SK-N-MC (cell line): ENCODE data around the gene GNPAT.

Experiments used
- DNase-seq: peaks from one replicate; pipeline ENCODE4 v3.0.0-alpha.2; 2011; ENCODE audit warnings: low read depth, low spot score
- H3K27ac ChIP-seq: fragments of 200-600 bp; sonication (generic); 2 replicates; pipeline ENCODE4 v1.5.1; 2016; ENCODE audit warnings: mixed run types
- H3K36me3 ChIP-seq: fragments of 200-600 bp; sonication (generic); 2 replicates; pipeline ENCODE4 v1.6.1; 2017; ENCODE audit warnings: antibody characterized with exemption, low read length, mixed read lengths; ENCODE audit not compliant: insufficient read depth
- H3K4me3 ChIP-seq: fragments of 200-600 bp; sonication (generic); 2 replicates; pipeline ENCODE4 v1.5.1; 2016
- H3K9ac ChIP-seq: fragments of 200-600 bp; sonication (generic); 2 replicates; pipeline ENCODE4 v1.8.0; 2017; ENCODE audit warnings: mixed run types, mixed read lengths; ENCODE audit not compliant: insufficient read length
- H3K9me3 ChIP-seq: fragments of 200-600 bp; sonication (generic); 2 replicates; pipeline ENCODE4 v1.6.1; 2017; ENCODE audit warnings: low read depth, mild to moderate bottlenecking, antibody characterized with exemption, low read length, moderate library complexity, mixed read lengths
- EZH2 ChIP-seq: fragments of 200-600 bp; sonication (generic); IDR thresholded peaks from one replicate; pipeline ENCODE4 v1.6.1; 2017; ENCODE audit warnings: antibody characterized with exemption
- FOXP2 ChIP-seq: optimal IDR thresholded peaks from 2 replicates; pipeline ENCODE3; 2011; ENCODE audit warnings: mild to moderate bottlenecking, moderate library complexity; ENCODE audit not compliant: insufficient read depth; ENCODE audit errors: extremely low read length, control extremely low read depth
- POLR2AphosphoS5 ChIP-seq: IDR thresholded peaks from 2 replicates; pipeline ENCODE4 v1.6.1; 2012; ENCODE audit warnings: mild to moderate bottlenecking, low read depth, low read length, borderline replicate concordance

The GNPAT gene

GRCh38 chr1:231240883-231241735, at the start of gene GNPAT:
GNPAT (plus strand) TSS chr1:231241212; CDS start chr1:231241379, 167 bp downstream.
- Histone ChIP-seq H3K9me3 (no peaks in the 10 kb centered on the region), H3K27ac (peak within 1 kb of the TSS; percentile 80), H3K36me3 (peaks cover 26% of the 10 kb centered on the region), H3K9ac (peak within 1 kb of the TSS; percentile 95), H3K4me3 (peak within 1 kb of the TSS; percentile 95)
- TF ChIP-seq EZH2 (no peak), FOXP2 (peak; percentile 9), POLR2AphosphoS5 (peak; percentile 98)
- peak; percentile 35 for DNase-seq

GRCh38 chr1:231192620-231193163, 48.3 kb upstream of the GNPAT start:
- Histone ChIP-seq H3K4me3 (no peak overlapping the region), H3K36me3 (no peaks in the 10 kb centered on the region), H3K9me3 (no peaks in the 10 kb centered on the region), H3K9ac (no peak overlapping the region), H3K27ac (no peak overlapping the region)
- TF ChIP-seq POLR2AphosphoS5, result no peak
- no peak for TF ChIP-seq FOXP2
- TF ChIP-seq EZH2, result no peak
- no peak for DNase-seq

GRCh38 chr1:231193710-231194340, 47.2 kb upstream of the GNPAT start:
- DNase-seq, result no peak
- Histone ChIP-seq H3K36me3 (no peaks in the 10 kb centered on the region), H3K9ac (no peak overlapping the region), H3K9me3 (no peaks in the 10 kb centered on the region), H3K4me3 (no peak overlapping the region), H3K27ac (no peak overlapping the region)
- TF ChIP-seq EZH2, result no peak
- no peak for TF ChIP-seq POLR2AphosphoS5
- no peak for TF ChIP-seq FOXP2

- no peak for TF ChIP-seq EZH2
- no peak for TF ChIP-seq POLR2AphosphoS5
- no peak for TF ChIP-seq FOXP2
- Histone ChIP-seq H3K27ac (no peak overlapping the region), H3K9ac (no peak overlapping the region), H3K9me3 (no peaks in the 10 kb centered on the region), H3K36me3 (no peaks in the 10 kb centered on the region), H3K4me3 (no peak overlapping the region)
- DNase-seq, result no peak
Measured at GRCh38 chr1:231194476-231194842, 46.6 kb upstream of the GNPAT start.

GRCh38 chr1:231194843-231195516, 46.0 kb upstream of the GNPAT start:
- Histone ChIP-seq H3K27ac (no peak overlapping the region), H3K4me3 (no peak overlapping the region), H3K36me3 (no peaks in the 10 kb centered on the region), H3K9ac (no peak overlapping the region), H3K9me3 (no peaks in the 10 kb centered on the region)
- TF ChIP-seq FOXP2 (no peak), EZH2 (no peak), POLR2AphosphoS5 (no peak)
- DNase-seq, result no peak

- Histone ChIP-seq H3K9ac (no peak overlapping the region), H3K9me3 (no peaks in the 10 kb centered on the region), H3K36me3 (no peaks in the 10 kb centered on the region), H3K4me3 (no peak overlapping the region), H3K27ac (no peak overlapping the region)
- TF ChIP-seq POLR2AphosphoS5 (no peak), EZH2 (no peak), FOXP2 (no peak)
- no peak for DNase-seq
Measured at GRCh38 chr1:231196307-231196706, 44.7 kb upstream of the GNPAT start.

GRCh38 chr1:231196728-231197127, 44.3 kb upstream of the GNPAT start:
- no peak overlapping the region for H3K4me3 ChIP-seq
- no peak overlapping the region for H3K9ac ChIP-seq
- no peak overlapping the region for H3K27ac ChIP-seq
- H3K9me3 ChIP-seq, result no peaks in the 10 kb centered on the region
- H3K36me3 ChIP-seq, result no peaks in the 10 kb centered on the region
- no peak for DNase-seq
- TF ChIP-seq EZH2 (no peak), POLR2AphosphoS5 (no peak), FOXP2 (no peak)

- H3K36me3 ChIP-seq, result no peaks in the 10 kb centered on the region
- no peak for DNase-seq
- no peak overlapping the region for H3K9ac ChIP-seq
- TF ChIP-seq FOXP2 (no peak), POLR2AphosphoS5 (no peak), EZH2 (no peak)
- no peaks in the 10 kb centered on the region for H3K9me3 ChIP-seq
- no peak overlapping the region for H3K27ac ChIP-seq
- no peak overlapping the region for H3K4me3 ChIP-seq
Measured at GRCh38 chr1:231199868-231200267, 41.1 kb upstream of the GNPAT start.
